ENCODE results near the gene PFN1.
"Not testable (repeated sequence)": the region's sequence is repeated elsewhere in the genome, so short reads cannot be mapped to it uniquely, and the experiment has no call there.

PFN1 gene

DNA sequence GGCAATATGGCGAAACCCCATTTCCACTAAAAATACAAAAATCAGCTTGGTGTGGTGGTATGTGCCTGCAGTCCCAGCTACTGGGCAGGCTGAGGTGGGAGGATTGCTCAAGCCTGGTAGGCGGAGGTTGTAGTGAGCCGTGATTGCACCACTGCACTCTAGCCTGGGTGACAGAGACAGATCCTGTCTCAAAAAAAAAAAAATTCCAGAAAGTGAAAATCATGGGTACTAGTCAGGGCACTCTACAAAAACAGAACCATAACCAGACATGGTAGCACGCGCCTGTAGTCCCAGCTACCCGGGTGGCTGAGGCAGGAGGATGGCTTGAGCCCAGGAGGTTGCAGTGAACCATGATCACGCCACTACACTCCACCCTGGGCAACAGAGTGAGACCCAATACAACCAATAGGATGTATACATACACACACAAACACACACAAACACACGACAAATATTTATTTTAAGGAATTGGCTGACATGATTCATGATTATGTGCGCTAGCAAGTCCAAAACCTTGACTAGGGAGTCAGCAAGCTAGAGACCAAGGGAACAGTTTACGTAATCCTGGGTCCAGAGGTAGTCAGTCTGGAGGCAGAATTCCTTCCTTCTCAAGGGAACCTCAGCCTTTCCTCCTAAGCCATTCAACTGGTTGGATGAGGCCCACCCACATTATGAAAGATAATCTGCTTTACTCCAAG lies 27.8 kb downstream of the PFN1 start:
- no peak for DNase-seq

DNA sequence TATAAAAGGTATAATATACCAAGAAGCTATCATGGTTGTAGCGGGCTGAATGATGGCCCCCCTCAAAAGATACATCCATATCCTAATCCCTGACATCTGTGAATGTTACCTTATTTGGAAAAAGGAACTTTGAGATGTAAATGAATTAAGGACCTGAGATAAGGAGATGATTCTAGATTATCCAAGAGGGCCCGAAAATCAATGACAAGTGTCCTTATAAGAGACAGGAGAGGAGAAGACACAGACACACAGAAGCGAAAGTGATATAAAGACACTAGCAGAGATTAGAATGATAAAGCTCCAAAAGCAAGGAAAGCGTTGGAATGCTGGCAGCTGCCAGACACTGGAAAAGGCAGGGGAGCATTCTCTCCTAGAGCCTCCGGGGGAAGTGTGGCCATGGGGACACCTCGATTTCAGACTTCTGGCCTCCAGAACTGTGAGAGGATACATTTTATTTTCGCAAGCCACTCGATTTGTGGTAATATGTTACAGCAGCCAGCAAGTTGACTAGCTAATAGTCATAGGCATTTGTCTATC lies 28.8 kb downstream of the PFN1 start:
- DNase-seq, result no peak

DNA sequence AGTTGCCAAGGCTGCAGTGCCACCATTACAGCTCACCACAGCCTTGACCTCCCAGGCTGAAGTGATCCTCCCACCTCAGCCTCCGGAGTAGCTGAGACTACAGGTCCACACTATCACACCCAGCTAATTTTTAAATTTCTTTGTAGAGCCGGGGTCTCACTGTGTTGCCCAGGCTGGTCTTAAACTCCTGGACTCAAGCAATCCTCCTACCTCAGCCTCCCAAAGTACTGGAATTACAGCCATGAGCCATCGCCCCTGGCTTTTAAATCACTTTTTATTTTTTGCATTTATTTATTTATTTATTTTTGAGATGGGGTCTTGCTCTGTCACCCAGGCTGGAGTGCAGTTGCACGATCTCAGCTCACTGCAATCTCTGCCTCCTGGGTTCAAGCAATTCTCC lies 33.8 kb downstream of the PFN1 start:
- not testable (repeated sequence) for DNase-seq

DNA sequence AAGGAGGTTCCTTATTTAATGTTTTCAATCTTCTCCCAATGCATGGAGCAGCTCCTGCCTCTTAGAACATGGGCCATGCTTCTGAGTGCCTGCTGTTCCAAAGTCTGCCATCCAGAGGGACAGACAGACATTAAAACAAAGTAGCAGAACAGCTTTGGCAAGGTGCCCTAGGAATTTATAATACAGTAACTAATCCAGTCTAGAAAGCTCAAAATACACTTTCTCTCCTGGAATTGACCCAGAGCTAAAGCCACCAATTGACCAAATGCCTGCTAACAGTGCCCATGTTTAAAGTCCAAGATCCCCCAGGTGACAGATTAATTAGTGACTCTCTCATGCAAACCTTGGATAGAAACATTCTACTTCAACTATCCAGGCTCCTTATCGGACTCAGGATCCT lies 34.3 kb downstream of the PFN1 start:
- no peak for DNase-seq

DNA sequence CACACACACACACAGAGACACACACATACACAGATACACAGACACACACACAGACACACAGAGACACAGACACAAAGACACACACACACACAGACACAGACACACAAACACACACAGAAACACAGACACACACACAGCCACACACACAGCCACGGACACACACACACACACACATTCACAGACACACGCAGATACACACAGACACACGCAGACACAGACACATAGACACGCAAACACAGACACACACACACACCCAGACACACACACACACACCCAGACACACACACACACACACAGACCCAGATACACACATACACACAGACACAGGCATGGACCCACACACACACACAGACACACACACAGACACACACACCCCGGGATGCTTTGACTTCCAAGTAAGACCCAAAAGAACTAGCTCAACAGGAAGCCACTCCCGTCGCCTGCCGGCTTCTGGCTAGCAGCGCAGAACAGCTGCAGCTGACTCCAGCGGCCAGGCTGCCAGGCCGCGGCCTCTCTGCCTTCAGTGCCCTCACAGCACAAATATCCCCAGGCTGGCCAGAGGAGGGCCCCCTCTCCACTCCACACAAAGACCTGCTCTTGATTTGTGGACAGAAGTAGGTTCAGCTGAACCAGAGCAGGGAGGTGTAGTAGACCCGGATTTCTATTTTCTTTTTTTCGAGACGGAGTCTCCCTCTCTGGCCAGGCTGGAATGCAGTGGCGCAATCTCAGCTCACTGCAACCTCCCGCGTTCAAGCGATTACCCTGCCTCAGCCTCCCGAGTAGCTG lies 39.4 kb downstream of the PFN1 start:
- no peak for DNase-seq

DNA sequence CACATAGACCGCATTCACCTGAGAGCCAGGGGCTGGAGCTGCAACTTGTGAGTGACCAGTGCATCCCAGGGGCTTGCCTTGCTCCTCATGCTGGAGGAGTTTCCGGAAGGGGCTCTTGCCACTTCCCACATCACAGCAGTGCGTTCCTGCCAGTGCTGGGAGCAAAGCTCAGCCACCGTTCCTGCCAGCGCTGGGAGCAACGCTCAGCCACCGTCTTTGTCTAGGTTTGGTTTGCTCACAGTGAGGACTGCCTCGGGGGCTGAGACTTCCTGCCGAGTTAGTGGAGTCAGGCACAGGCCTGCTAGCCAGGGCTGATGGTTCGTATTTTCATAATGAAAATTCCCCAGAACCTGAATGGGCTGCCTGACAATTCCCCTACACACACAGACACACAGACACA lies 40.0 kb downstream of the PFN1 start:
- DNase-seq, result no peak

DNA sequence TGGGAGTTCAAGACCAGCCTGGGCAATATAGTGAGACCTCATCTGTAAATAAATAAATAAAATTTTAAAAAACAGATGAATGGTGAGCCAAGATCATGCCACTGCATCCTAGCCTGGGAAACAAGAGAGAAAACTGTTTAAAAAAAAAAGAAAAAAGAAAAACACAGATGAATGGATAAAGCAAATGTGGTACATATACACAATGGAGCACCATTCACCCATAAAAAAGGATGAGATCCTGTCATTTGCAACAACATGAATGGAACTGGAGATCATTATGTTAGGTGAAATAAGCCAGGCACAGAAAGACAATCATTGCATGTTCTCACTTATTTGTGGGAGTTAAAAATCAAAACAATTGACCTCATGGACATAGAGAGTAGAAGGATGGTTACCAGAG lies 41.7 kb downstream of the PFN1 start:
- DNase-seq, result not testable (repeated sequence)

DNA sequence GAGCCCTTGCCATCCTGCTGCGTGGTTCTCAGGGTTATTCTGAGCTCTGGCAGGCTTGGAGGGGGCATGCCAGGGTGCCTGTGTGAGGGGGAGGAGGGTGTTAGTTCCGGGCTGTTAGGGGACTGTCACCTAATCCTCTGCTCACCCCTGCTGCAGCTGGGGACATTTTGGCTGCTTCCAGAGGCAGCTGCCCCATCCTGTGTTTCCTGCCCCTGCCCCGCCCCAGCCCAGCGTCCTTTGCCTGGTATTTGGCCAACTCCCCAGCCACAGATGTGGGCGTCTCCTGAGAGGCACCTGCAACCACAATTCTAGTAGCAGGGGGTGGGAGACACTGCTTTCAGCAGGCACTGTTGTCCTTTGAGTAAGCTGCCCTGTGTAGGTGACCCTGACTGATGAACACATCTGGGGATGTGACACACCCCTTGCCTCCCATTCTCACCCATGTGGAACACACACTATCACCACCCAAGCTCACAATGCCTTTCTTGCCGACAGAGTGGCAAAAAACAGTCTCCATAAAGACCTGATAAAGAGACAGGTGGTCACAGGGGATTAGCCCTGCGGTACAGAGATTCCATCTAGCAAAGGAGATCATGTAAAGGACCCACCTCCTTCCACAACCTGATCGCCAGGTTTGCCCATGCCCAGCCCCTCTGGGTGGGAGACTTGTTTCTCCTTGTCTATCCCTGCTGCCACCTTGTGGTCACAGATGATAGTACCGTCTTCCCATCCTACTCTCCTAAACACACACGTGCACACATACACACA lies 45.1 kb downstream of the PFN1 start, which contains the start of gene CHRNE:
CHRNE (minus strand) TSS at position 48 of the 768 bp plus-strand sequence; CDS start at position 13, 35 bp downstream.
- DNase-seq, result peak; percentile 10 to 45

DNA sequence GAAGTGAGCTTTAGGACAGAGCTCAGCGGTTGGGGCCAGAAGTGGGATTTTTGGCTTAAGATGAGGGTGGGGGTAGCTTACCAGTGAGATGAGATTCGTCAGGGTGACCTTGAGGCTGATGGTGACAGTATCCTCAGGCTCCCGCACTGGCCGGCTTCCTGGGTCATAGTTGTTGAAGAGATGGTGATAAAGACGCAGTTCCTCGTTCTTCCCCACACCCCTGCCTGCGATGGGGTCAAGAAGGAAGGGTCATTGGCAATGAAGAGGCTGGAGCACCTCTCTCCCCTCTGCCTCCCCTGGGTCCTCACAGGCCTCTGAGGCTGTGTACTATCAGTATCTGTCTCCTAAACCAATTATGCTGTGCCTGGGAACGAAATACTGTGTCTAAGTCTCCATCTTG lies 45.8 kb downstream of the PFN1 start:
- DNase-seq, result no peak

DNA sequence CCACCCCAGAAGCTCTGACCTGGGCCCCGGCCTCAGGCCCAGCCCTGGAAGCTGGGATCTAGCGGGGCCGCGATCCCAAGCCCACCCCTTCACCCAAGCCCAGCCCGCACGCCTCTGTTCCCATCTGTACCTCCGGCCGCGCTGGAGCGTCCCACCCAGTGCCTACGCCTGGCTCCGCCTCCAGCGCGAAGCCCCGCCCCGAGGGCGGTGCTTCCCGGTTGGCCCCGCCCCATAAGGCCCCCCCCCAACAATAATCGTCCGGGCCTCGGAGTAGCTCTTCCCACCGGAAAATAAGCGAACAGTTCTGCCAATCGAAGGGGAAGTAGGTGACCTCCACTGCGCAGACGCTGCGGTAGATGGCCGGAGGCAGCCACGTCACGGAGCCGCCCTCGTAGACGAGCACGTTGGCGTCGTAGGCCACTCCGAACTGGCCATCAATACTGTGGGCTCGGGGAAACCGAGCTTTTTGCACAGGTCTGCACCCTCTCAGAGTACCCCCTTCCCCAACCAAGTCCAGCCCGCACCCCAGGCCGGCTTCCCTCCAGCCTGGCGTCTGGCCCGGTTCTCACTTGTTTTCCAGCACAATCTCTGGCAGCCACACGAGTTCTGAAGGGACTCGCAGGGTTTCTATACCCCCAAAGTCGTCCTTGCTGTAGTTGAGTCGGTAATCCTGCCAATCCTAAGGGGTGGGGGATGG lies 46.5 kb downstream of the PFN1 start:
- no peak for DNase-seq

DNA sequence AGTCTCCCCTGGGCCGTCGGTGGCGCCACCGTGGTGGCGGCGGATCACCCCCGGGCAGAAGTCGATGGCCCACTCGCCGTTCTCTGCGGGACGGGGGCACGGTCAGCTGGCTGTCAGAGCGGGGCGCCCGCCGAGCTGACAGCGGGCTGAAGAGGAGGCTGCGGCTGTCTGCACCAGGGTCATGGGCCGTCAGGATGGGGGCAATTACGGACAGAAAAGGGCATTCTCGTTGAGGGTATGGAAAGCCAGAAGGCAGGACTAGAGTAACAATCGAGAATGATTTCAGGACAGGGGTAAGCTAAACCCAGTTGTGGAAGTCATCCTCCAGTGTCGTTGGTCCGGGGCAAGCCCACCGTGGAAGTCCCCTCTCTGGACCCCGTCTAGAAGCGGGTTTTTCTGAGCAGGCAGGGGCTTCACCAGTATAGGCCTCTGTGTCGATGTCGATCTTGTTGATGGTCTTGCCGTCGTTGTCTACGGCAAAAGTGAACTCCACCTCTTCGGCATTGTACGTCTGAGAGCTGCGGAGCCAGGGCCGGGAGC lies 47.2 kb downstream of the PFN1 start:
- DNase-seq, result no peak

DNA sequence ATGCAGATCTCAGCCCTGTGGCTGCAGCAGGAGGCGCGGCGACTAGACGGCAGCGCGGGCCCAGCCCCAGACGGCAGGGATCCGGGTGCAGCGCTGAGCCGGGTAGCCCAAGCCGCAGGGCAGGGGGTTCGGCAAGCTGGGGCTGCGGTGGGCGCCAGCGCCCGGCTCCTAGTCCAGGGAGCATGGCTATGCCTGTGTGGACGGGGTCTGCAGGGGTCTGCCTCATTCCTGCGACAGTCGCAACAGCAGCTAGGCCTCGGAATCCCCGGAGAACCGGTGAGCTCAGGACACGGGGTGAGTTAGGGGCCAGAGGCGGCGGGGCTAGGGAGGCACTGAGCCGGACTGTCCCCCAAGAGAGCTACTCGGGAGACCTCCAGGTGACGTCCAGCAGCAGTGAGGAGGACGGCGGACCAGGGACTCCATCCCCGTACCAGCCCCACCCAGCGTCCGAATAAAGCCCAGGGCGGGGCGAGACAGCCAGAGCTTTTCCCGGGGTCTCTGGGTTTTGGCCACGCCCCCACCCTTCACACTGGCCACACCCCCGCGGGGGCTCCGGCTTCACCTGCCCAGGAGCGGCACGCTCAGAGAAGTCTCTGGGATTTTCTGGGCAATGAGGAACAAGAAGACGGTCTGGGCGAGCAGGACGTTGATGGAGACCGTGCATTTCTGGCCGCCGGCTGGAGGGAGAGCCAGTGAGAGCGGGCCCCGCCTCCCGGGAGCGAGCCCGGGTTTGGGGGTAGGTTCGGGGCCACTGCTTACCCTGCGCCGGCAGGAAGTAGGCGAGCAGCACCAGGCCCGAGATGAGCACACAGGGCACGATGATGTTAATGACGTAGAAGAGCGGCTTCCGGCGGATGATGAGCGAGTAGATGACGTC lies 47.9 kb downstream of the PFN1 start:
- DNase-seq, result no peak

DNA sequence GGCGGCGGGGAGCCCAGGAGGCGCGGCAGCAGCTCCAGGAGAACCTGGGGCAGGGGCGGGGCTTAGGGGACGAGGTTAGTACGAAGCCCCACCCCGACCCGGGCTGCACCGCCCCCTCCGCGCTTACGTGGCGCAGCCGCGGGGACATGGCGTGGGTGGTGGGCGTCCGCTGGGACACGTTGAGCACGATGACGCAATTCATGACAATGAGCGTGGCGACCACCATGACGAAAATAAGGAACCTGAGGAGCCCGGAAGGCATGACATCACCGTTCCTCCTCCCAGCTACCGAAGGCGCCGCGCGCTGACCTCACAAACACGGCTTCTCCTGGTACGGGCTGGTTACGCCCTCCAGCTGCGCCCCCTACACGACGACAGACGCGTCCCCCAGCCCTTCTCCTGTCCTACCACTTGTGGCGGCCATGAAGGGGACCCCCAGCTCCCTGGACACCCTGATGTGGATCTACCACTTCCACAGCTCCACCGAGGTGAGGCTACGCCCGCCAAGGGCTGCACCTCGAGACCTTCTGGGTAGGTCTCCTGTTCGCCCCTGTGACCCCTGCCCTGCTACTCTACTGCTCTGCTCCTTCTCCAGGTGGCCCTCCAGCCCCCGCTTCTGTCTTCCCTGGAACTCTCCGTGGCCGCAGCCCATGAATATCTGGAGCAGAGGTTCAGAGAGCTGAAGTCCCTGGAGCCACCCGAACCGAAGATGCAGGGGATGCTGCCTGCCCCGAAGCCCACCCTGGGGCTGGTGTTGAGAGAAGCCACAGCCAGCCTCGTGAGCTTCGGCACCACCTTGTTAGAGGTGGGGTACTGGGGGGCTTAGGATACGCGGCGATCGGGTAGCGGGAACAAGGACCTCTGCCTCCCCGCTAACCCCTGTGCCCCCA lies 48.7 kb downstream of the PFN1 start, which contains the start of gene C17orf107:
C17orf107 (plus strand) TSS at position 196 of the 890 bp plus-strand sequence; CDS start at position 423, 227 bp downstream.
- DNase-seq, result peak in 1 of 2 experiments; percentile 2

DNA sequence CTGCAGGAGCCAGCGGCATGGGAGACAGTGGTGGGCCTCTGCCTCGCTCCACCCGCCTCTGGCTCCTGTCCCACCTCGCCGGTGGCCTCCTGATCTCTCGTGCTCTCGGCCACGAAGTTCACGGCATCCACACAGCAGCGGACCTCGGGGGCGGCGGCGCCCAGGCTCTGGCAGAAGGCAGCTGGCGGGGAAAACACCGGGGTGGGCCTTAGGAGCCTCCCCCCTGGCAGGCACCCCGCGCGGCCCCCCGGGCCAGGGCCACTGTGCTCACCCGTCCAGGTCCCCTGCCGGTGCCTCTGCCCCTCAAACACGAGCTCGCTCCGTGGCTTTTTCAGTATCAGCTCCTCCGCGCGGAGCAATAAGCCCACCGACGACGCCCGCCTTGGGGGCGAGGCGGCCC lies 49.4 kb downstream of the PFN1 start:
- DNase-seq, result no peak

DNA sequence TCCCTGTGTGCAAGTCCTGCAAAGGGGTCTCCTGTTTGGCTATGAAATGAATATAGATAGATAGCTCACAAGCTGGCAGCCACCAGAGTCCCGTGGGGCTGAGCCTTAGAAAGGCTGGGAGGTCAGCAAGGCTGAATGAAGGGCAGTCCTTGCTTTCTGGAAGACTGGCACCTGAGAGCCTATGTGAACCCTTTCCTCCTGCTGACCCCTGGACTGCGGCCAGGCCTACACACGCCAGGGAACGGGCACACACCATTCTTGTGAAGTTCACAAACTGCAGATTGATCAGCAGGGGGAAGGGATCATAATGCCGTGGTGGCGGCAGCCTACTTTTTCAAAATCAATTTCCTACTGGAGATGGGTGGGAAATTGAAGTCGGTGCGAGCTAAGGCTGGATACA lies 50.0 kb downstream of the PFN1 start:
- no peak for DNase-seq

DNA sequence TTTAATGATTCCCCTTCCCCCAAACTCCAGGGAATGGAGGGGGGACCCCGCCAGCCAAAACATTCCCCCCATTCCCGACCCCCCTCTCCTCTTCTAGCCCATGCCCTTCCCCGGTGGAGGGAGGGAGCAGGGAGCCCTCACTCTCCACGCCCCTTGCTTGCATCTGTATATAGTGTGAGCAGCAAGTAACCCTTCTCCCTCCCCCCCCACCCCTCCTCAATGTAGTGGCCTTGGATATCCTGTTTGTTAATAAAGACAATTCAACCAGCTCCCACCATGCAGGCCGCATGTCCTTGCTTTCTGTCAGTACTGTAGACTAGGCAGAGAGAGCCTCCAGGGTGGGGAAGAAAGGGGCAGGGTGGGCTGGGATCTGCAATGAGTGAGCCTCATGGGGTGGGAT lies 50.5 kb downstream of the PFN1 start:
- no peak for DNase-seq

DNA sequence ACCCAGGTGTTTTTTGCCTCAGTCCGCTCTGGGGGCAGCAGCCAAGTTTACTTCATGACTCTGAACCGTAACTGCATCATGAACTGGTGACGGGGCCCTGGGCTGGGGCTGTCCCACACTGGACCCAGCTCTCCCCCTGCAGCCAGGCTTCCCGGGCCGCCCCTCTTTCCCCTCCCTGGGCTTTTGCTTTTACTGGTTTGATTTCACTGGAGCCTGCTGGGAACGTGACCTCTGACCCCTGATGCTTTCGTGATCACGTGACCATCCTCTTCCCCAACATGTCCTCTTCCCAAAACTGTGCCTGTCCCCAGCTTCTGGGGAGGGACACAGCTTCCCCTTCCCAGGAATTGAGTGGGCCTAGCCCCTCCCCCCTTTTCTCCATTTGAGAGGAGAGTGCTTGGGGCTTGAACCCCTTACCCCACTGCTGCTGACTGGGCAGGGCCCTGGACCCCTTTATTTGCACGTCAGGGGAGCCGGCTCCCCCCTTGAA lies 51.1 kb downstream of the PFN1 start:
- no peak for DNase-seq

DNA sequence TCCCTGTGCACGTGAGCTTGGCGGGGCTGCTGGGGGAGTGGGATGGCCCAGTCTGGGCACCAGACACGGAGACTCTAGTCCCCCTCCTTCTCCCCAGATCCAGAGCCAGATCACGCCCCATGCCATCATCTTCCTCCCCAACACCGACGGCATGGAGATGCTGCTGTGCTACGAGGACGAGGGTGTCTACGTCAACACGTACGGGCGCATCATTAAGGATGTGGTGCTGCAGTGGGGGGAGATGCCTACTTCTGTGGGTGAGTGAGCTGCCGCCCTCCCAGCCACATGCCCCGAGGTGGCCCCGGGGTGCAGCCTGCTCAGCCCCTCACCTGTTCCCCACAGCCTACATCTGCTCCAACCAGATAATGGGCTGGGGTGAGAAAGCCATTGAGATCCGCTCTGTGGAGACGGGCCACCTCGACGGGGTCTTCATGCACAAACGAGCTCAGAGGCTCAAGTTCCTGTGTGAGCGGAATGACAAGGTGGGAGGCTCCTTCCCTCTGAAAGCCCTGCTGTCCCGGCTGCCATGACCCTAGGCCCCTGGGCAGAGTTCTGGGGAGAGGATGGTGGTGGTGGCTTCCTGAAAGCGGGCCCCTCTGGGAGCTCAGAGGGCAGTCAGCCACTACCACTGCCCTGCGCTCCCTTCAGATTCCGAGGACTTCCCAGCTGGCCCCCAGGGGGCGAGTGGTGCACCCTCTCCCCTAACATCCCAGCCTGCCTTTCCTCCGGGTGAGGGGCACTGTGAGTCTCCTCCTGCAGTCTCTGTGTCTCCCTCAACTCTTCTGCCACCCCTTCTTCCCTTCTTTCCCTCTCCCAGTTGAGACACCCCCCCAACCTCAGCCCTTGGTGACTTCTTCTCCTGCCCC lies 51.8 kb downstream of the PFN1 start:
- no peak for DNase-seq
